Measurements from ENCODE around the gene CD274. TPM values are rescaled to one million over a fixed set of nuclear protein-coding genes. Genes with fewer than 3 reads are reported as not detected.
A peak's percentile ranks its signal among the peaks of the same experiment; 100 is the strongest.
"Not testable (repeated sequence)": the region's sequence is repeated elsewhere in the genome, so short reads cannot be mapped to it uniquely, and the experiment has no call there.

CD274 gene
- total and polyA plus RNA-seq, 7 experiments from 2014 or later = 2.0 to 38.7 (median 6.6) TPM

DNA sequence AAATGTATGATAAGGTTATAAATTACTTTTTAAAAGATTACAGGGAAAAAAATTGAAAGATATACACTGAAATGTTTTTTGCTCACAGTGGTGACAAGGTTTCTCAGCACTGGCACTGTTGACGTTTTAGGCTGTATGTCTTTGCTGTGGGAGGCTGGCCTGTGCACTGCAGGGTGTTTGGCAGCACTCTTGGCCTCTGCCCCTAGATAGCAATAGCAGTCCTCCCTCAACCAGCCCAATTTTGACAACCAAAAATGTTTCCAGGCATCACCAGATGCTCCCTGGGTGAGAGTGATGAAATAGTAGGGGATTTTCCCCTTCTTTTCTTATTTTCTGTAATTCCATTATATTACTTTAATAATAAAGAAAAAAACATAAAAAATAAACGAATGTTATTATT, 3.3 kb downstream of the CD274 start:
- H3K36me3 ChIP-seq (ENCODE audit: control insufficient read depth in 2 of 3, insufficient read depth in 3 of 3, low read length in 3 of 3) = peaks cover 0 to under 1% (median 0%) of the 10 kb centered on the region in 3 experiments
- peaks cover 0 to 39% (median 19%) of the 10 kb centered on the region in 5 donors for H3K36me3 Mint-ChIP-seq
- POLR2A ChIA-PET = interaction anchor here (1.3 kb wide), 1 partner anchor 136 kb away, joined by 3 read pairs; no protein-coding TSS in a partner anchor
- H3K4me3 ChIP-seq (ENCODE audit: low read length) = no peak overlapping the region
- intact Hi-C loops (cut with micrococcal nuclease) = loop anchor here (5.0 to 10.0 kb wide), 7 partner anchors 291 to 1926 kb away; partner anchors contain the start of genes CDC37L1 (in 1 of the 2), ERMP1 (in 1 of the 2), JAK2 (in 1 of the 2) and RFX3 (in 1 of the 2)
- no peaks in the 10 kb centered on the region for H3K27me3 ChIP-seq (ENCODE audit: control insufficient read depth in 2 of 2, insufficient read depth in 2 of 2, low read length in 2 of 2)
- H3K9me3 ChIP-seq (ENCODE audit: control insufficient read depth in 2 of 3, low read length in 3 of 3) = no peaks in the 10 kb centered on the region
- no peaks in the 10 kb centered on the region for H3K27me3 Mint-ChIP-seq
- no peak for DNase-seq
- CTCF ChIA-PET = no interaction called here
- no peak for ATAC-seq
- H3K4me3 Mint-ChIP-seq = peak overlapping the region in 1 of 10 donors; percentile 63
- peaks cover 24 to 68% (median 45%) of the 10 kb centered on the region in 7 donors for H3K4me1 Mint-ChIP-seq
- H3K4me1 ChIP-seq (ENCODE audit: control insufficient read depth in 2 of 2, insufficient read depth in 2 of 2, low read length in 2 of 2) = peaks cover 0 to 11% of the 10 kb centered on the region in 2 donors
- no peaks in the 10 kb centered on the region for H3K9me3 Mint-ChIP-seq
- no peak overlapping the region for H3K27ac ChIP-seq (ENCODE audit: low read depth, low read length)
- peak overlapping the region in 1 of 9 donors; percentile 30 for H3K27ac Mint-ChIP-seq

DNA sequence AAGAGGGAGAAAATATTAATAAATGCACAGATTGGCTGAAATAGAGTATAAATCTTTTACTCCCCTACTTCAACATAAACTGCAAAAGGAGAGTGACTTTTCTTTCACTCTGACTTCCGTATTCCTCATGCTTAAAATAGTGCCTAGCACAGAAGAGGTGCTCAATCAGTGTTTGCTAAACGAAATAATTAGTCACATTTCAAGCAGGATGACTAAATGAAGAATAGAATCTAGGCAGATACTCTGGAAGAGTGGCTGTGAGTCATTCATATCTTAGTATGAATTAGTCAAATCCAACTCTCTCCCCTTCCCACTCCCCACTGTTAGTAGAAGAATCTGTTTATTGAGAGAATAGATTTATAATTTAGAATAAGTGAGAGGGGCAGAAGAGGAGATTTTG, 4.8 kb downstream of the CD274 start:
- H3K36me3 ChIP-seq (ENCODE audit: control insufficient read depth in 2 of 3, insufficient read depth in 3 of 3, low read length in 3 of 3) = peaks cover 0 to 6% (median 0%) of the 10 kb centered on the region in 3 experiments
- no peaks in the 10 kb centered on the region for H3K27me3 ChIP-seq (ENCODE audit: control insufficient read depth in 2 of 2, insufficient read depth in 2 of 2, low read length in 2 of 2)
- POLR2A ChIA-PET = interaction anchor here (0.6 kb wide), 1 partner anchor 10 kb away, joined by 3 read pairs; no protein-coding TSS in a partner anchor
- CTCF ChIA-PET = interaction anchor here (0.6 to 1.8 kb wide), 2 partner anchors 12 to 135 kb away, joined by 3 to 7 read pairs; no protein-coding TSS in a partner anchor
- no peak for ATAC-seq
- intact Hi-C loops (cut with micrococcal nuclease) = loop anchor here in 1 of 2 donors (10.0 kb wide), 1 partner anchor 290 kb away; no protein-coding TSS in a partner anchor
- H3K27ac ChIP-seq (ENCODE audit: low read depth, low read length) = no peak overlapping the region
- peaks cover 0 to 8% of the 10 kb centered on the region in 2 donors for H3K4me1 ChIP-seq (ENCODE audit: control insufficient read depth in 2 of 2, insufficient read depth in 2 of 2, low read length in 2 of 2)
- H3K27me3 Mint-ChIP-seq = no peaks in the 10 kb centered on the region
- H3K4me3 Mint-ChIP-seq = peak overlapping the region in 1 of 10 donors; percentile 66
- peak overlapping the region in 5 of 9 donors; percentile 2 to 80 (median 48) for H3K27ac Mint-ChIP-seq
- no peak for DNase-seq
- H3K36me3 Mint-ChIP-seq = peaks cover 0 to 53% (median 24%) of the 10 kb centered on the region in 5 donors
- no peaks in the 10 kb centered on the region for H3K9me3 ChIP-seq (ENCODE audit: control insufficient read depth in 2 of 3, low read length in 3 of 3)
- H3K4me3 ChIP-seq (ENCODE audit: low read length) = no peak overlapping the region
- no peaks in the 10 kb centered on the region for H3K9me3 Mint-ChIP-seq
- peaks cover 25 to 72% (median 39%) of the 10 kb centered on the region in 7 donors for H3K4me1 Mint-ChIP-seq

DNA sequence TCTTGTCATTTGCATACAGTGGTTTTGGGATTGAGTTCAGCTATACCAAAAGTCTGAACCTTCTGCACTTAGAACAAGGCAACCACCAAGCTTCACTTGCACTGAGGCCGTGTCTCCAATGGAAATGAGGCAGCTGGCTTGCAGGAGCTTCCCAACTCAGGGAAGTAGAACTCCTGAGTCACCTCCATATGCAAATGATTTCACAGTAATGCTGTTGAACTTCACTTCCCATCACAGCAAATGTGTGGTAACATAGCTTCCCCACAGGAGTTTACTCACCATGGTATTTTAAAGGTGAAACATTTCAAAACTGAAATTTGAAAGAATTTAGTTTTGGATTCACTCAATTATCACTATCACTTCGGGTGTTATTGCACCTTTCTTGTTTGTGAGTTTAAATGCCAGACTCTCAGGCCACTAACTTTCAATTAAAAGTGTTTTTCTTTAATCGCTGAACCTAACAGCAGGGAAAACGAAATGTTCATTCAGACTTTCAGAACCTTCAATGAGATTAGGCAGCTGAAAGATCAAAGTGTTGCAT, 9.0 kb downstream of the CD274 start:
- DNase-seq (peak in 1 of 9 donors; percentile 37), ATAC-seq (peak; percentile 64)
- Histone ChIP-seq H3K27me3 (ENCODE audit: control insufficient read depth in 2 of 2, insufficient read depth in 2 of 2, low read length in 2 of 2) (no peaks in the 10 kb centered on the region), H3K36me3 (ENCODE audit: control insufficient read depth in 2 of 3, insufficient read depth in 3 of 3, low read length in 3 of 3) (peaks cover 0 to 16% (median 8%) of the 10 kb centered on the region in 3 experiments), H3K9me3 (ENCODE audit: control insufficient read depth in 2 of 3, low read length in 3 of 3) (no peaks in the 10 kb centered on the region), H3K4me1 (ENCODE audit: control insufficient read depth in 2 of 2, insufficient read depth in 2 of 2, low read length in 2 of 2) (no peaks in the 10 kb centered on the region), H3K27ac (ENCODE audit: low read depth, low read length) (no peak overlapping the region), H3K4me3 (ENCODE audit: low read length) (no peak overlapping the region)
- no peaks in the 10 kb centered on the region for H3K27me3 Mint-ChIP-seq
- peak overlapping the region in 2 of 9 donors; percentile 22 to 78 for H3K27ac Mint-ChIP-seq
- ChIA-PET POLR2A (interaction anchor here (1.0 to 1.4 kb wide), 2 partner anchors 9 to 953 kb away, joined by 3 read pairs; partner anchors contain the start of genes CD274 and UHRF2), CTCF (no interaction called here)
- H3K9me3 Mint-ChIP-seq = peaks cover 0 to 1% (median 0%) of the 10 kb centered on the region in 11 donors
- H3K4me1 Mint-ChIP-seq = peaks cover 8 to 55% (median 9%) of the 10 kb centered on the region in 7 donors
- peaks cover 7 to 63% (median 44%) of the 10 kb centered on the region in 5 donors for H3K36me3 Mint-ChIP-seq
- intact Hi-C loops (cut with micrococcal nuclease) = loop anchor here (1.0 to 10.0 kb wide), 3 partner anchors 8 to 285 kb away; partner anchors contain the start of gene PDCD1LG2 (in 1 of the 2)
- H3K4me3 Mint-ChIP-seq = peak overlapping the region in 1 of 10 donors; percentile 66

DNA sequence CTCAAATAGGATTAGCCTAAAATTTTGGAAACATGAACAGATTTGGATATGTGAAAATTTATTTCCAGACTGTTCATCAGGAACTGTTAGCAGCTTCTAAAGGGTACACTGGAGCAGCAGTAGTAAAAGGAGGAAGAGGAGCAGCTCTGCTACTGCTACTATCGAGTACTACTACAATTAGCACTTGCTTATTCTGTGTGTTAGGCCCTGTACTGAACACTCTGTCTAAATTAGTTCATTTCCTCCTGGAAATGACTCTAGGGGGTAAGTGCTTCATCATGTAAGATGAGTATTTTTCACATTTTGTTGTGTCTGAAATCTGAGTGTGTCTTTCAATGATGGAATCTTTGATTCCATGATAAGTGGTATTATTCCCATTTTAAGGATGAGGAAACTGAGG, 9.8 kb downstream of the CD274 start:
- DNase-seq (no peak), ATAC-seq (no peak)
- Histone ChIP-seq H3K9me3 (ENCODE audit: control insufficient read depth in 2 of 3, low read length in 3 of 3) (no peaks in the 10 kb centered on the region), H3K27ac (ENCODE audit: low read depth, low read length) (no peak overlapping the region), H3K4me3 (ENCODE audit: low read length) (no peak overlapping the region), H3K4me1 (ENCODE audit: control insufficient read depth in 2 of 2, insufficient read depth in 2 of 2, low read length in 2 of 2) (no peaks in the 10 kb centered on the region), H3K27me3 (ENCODE audit: control insufficient read depth in 2 of 2, insufficient read depth in 2 of 2, low read length in 2 of 2) (no peaks in the 10 kb centered on the region), H3K36me3 (ENCODE audit: control insufficient read depth in 2 of 3, insufficient read depth in 3 of 3, low read length in 3 of 3) (peaks cover 0 to 20% (median 8%) of the 10 kb centered on the region in 3 experiments)
- no peaks in the 10 kb centered on the region for H3K27me3 Mint-ChIP-seq
- H3K4me1 Mint-ChIP-seq = peaks cover 3 to 50% (median 8%) of the 10 kb centered on the region in 7 donors
- H3K4me3 Mint-ChIP-seq = peak overlapping the region in 1 of 10 donors; percentile 66
- intact Hi-C loops (cut with micrococcal nuclease) = no loop called here
- peak overlapping the region in 5 of 9 donors; percentile 22 to 78 (median 55) for H3K27ac Mint-ChIP-seq
- CTCF ChIA-PET = no interaction called here
- POLR2A ChIA-PET = interaction anchor here (0.7 to 1.0 kb wide), 2 partner anchors 168 to 953 kb away, joined by 3 read pairs; partner anchors contain the start of gene UHRF2
- peaks cover 7 to 67% (median 47%) of the 10 kb centered on the region in 5 donors for H3K36me3 Mint-ChIP-seq
- H3K9me3 Mint-ChIP-seq = peaks cover 0 to 1% (median 0%) of the 10 kb centered on the region in 11 donors

DNA sequence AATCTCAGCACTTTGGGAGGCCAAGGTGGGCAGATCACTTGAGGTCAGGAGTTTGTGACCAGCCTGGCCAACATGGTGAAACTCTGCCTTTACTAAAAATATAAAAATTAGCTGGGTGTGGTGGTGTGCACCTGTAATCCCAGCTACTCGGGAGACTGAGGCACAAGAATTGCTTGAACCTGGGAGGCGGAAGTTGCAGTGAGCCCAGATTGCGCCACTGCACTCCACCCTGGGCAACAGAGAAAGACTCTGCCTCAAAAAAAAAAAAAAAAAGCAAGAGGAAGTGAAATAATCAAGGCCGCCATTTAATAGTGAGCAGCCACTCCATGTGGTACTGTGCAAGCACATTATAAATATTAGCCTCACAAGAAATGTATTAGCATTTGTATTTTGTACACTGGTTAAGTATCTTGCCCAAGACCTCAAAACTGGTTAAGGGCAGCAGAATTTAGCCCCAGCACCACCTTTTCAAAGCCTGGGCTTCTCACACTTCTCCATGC, 14.5 kb downstream of the CD274 start:
- H3K27me3 ChIP-seq (ENCODE audit: control insufficient read depth in 2 of 2, insufficient read depth in 2 of 2, low read length in 2 of 2); H3K9me3 ChIP-seq (ENCODE audit: control insufficient read depth in 2 of 3, low read length in 3 of 3); H3K9me3 Mint-ChIP-seq; H3K27me3 Mint-ChIP-seq; H3K4me1 ChIP-seq (ENCODE audit: control insufficient read depth in 2 of 2, insufficient read depth in 2 of 2, low read length in 2 of 2); ATAC-seq; intact Hi-C loops (cut with micrococcal nuclease); H3K4me3 Mint-ChIP-seq; H3K4me3 ChIP-seq (ENCODE audit: low read length); H3K27ac ChIP-seq (ENCODE audit: low read depth, low read length); CTCF ChIA-PET; H3K27ac Mint-ChIP-seq; DNase-seq: not testable (repeated sequence)
- H3K36me3 ChIP-seq (ENCODE audit: control insufficient read depth in 2 of 3, insufficient read depth in 3 of 3, low read length in 3 of 3) = peaks cover 8 to 24% (median 13%) of the 10 kb centered on the region in 3 experiments
- POLR2A ChIA-PET = interaction anchor here (0.7 to 1.1 kb wide), 2 partner anchors 10 to 15 kb away, joined by 3 to 4 read pairs; partner anchors contain the start of gene CD274
- Mint-ChIP-seq H3K36me3 (peaks cover 11 to 57% (median 46%) of the 10 kb centered on the region in 5 donors), H3K4me1 (peaks cover 0 to 16% (median 2%) of the 10 kb centered on the region in 7 donors)

DNA sequence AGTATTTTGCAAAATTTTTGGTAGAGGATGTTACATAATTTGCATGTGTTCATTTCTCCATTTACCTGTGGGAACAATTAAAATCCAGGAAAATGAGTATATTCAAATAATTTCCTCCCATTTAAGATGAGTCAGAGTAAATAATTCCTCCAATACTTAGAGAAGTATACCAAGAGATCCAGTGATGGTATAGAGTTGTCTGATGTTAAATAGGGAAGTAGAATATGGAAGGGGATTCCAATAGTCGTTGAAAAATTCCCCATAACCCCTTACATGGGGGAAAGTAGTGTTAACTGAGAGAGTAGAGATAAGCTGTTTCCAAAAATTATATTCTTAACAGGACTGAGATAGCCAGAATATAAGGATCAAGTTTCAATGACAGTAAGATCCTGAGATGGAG, 15.7 kb downstream of the CD274 start:
- Histone ChIP-seq H3K9me3 (ENCODE audit: control insufficient read depth in 2 of 3, low read length in 3 of 3) (no peaks in the 10 kb centered on the region), H3K27me3 (ENCODE audit: control insufficient read depth in 2 of 2, insufficient read depth in 2 of 2, low read length in 2 of 2) (no peaks in the 10 kb centered on the region), H3K4me1 (ENCODE audit: control insufficient read depth in 2 of 2, insufficient read depth in 2 of 2, low read length in 2 of 2) (no peaks in the 10 kb centered on the region), H3K27ac (ENCODE audit: low read depth, low read length) (no peak overlapping the region), H3K4me3 (ENCODE audit: low read length) (no peak overlapping the region), H3K36me3 (ENCODE audit: control insufficient read depth in 2 of 3, insufficient read depth in 3 of 3, low read length in 3 of 3) (peaks cover 8 to 24% (median 13%) of the 10 kb centered on the region in 3 experiments)
- intact Hi-C loops (cut with micrococcal nuclease) = no loop called here
- ChIA-PET CTCF (interaction anchor here (0.5 kb wide), 1 partner anchor 616 kb away, joined by 5 read pairs; no protein-coding TSS in a partner anchor), POLR2A (interaction anchor here (1.5 kb wide), 1 partner anchor 16 kb away, joined by 3 read pairs; the partner anchor contains the start of gene CD274)
- no peak for DNase-seq
- H3K27ac Mint-ChIP-seq = peak overlapping the region in 1 of 9 donors; percentile 1
- H3K9me3 Mint-ChIP-seq = peaks cover 0 to 1% (median 0%) of the 10 kb centered on the region in 11 donors
- ATAC-seq = no peak
- no peak overlapping the region for H3K4me3 Mint-ChIP-seq
- H3K4me1 Mint-ChIP-seq = peaks cover 0 to 11% (median 0%) of the 10 kb centered on the region in 7 donors
- H3K27me3 Mint-ChIP-seq = no peaks in the 10 kb centered on the region
- H3K36me3 Mint-ChIP-seq = peaks cover 11 to 58% (median 46%) of the 10 kb centered on the region in 5 donors

Measured in naive thymus-derived CD4-positive, alpha-beta T cell (primary cell).